Stimulated activated CD8-positive, alpha-beta memory T cell treated with anti-CD3 and anti-CD28 coated beads, Interleukin-15, amount 100 ng/mL, for 4 hours (primary cell): ENCODE measurements around the gene MGAT4A.
"Not testable (repeated sequence)": the region's sequence is repeated elsewhere in the genome, so short reads cannot be mapped to it uniquely, and the experiment has no call there.

Experiments used
- DNase-seq, 2 donors: peaks; one replicate each; pipeline ENCODE4 v3.0.0-alpha.2; 2020; ENCODE audit warnings: low read depth in 2 of 2

Gene MGAT4A

DNA sequence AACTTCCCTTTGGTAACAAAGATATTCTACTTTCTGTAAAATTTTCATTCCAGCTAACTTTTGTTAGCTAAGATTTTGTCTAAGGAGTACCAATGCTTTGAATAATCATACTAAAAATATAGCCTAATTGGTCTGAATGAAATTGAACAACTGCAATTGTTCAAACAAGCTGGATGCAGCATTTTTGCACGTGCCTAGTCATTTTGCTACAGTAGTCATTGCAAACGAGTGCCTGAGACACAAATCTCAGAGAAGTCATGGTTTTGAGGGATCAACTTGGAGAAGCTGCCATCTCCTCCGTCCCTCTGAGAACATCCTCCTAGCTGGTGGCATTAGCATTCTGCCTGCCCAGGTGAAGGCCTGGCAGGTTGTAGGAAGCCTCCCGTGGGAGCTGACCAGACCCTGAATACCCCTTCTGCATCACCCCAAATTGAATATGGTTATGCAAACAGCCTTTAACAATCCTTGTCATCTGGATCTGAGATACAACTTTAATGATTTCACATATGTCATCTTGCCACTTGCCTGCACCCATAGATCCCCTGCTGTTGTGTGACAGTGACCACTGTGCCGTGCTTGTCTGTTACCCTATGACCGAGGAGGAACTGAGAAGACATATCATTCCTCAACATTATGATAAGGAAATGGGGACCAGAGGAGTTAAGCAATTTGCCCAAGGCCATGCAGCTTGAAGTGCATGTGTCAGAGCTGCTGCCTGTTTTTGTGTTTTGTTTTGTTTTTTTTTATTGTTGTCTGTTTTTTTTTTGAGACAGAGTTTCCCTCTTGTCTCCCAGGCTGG lies 29.1 kb upstream of the MGAT4A start:
- no peak for DNase-seq

DNA sequence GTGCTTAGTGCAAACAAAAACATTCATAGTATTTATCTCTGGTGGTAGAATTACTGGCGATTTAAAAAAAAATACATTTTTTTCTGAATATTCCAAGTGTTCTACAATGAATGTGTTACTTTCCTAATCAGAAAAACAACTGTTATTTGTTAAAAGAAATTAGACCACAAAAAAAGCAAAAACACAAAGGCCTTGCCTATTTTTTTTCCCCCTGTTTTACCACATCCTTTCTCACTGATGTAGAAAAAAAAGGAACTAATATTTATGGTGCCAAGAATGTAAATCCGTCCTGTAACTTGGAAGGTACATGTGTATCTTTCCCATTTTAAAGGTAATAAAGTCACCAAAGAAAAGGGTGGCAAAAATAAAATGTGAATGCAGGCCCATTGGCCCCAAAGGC lies 28.4 kb upstream of the MGAT4A start:
- no peak for DNase-seq

DNA sequence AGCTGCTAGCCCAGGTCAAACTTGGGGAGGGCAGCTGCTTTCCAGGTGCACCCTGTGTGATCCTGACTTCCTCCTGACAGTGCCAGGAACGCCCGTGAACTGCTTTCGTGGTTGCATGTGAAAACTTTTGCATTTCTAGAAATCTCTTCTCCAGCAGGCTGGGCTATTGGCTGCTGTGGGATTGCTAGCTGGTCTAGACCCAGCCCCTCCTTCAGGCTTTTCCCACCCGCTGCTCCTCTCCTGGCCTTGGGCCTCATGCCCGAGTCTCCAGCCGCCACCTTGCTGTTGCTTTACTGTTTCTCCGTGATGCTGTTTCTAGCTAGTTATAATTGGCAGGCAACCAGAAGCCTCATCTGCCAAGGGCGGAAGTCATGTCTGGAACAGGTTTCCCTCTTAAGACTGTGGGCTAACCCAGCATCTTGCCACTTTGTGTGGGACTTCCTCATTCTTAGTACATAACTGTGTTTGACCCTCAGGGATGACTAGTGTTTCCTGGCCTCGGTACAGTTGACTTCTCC lies 27.0 kb upstream of the MGAT4A start:
- DNase-seq = no peak

DNA sequence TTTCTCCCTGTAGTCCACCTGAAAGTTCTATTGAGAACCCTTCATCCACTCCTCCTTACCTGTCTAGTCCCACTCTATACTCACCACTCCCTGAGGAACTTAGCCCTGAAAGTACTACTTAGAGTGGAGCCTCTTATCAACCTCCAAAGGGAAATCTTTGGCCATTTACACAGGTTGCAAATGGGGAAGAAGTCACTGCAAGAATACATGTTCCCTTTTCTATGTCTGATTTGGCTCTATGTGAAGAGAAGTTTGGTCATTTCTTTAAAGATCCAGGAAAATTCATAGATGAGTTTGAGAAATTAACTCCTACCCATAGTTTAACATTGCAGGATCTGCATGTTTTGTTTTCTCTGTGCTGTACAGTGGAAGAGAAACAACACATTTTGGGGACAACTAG lies 22.9 kb upstream of the MGAT4A start:
- no peak for DNase-seq

DNA sequence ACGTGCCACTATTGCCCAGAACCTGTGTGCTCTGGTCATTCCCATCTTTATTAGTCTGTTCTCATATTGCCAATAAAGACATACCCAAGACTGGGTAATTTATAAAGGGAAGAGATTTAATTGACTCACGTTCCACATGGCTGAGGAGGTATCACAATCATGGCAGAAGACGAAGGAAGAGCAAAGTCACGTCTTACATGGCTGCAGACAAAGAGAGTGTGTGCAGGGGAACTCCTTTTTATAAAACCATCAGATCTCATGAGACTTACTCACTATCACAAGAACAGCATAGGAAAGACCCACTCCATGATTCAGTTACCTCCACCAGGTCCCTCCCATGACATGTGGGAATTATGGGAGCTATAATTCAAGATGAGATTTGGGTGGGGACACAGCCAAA lies 21.8 kb upstream of the MGAT4A start:
- DNase-seq = not testable (repeated sequence)

DNA sequence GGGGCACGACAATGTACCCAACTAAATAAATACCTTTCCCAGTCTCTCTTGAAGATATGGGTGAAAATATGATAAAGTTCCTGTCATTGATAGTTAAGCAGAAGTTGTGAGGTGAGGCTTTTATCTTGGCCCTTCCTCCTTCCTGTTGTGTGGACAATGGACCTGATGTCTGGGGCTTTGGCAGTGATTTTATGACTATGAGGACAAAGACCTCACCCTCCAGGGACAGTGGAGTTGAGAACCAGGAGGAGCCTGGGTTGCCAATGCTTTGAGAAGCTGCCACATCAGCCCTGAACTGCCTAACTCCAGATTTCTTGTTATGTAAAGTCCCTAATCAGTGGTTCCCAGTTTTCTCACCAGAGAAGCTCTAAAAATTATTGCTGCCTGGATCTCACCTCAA lies 20.8 kb upstream of the MGAT4A start:
- no peak for DNase-seq

DNA sequence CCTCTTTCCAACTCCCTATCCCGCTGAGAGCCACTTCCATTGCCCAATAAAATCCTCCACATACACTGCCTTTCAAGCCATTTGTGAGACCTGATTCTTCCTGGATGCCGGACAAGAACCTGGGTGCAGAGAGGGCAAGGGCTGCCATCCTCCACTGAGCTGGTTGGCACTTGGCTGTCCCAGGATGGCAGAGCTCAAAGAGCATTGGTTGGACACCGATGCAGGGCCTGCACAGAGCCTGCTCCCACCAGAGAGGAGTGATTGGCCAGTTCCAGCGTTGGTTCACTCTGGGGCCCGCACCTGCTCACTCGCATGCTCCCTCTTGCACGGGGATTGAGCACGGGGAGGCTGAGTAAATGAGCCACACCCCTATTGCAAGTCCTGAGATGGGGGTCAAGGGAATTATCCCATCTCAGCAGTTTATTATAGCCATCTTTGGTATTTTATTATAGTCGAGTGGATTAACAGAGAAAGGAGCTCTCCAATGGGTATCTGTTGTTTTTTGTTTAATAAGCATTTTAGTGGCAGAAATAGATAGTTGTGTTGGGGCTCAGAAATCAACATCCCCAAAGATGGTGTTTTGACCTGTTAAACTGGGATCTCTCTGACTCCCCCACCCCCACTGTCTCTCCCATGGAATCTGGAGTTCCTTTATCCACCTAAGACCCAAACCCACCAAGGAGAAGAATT lies 19.8 kb upstream of the MGAT4A start:
- no peak for DNase-seq

DNA sequence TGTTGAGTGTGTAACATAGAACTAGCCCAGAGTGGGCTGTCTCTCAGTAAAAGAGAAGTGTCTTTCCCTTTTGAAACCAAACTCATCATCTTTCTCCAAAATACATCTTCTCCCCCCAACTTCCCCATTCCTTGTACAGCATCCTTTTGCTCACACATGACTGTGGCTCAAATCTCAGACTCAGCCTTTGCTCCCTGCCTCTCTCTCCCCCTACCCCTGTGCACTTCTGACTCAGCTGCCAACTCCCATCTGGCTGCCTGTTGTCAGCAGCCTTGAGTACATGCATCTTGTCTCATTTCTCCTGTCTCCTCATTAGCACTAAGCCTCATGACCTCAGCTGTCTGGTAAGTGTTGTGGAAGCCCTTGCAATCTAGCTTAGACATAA lies 18.1 kb upstream of the MGAT4A start:
- no peak for DNase-seq

DNA sequence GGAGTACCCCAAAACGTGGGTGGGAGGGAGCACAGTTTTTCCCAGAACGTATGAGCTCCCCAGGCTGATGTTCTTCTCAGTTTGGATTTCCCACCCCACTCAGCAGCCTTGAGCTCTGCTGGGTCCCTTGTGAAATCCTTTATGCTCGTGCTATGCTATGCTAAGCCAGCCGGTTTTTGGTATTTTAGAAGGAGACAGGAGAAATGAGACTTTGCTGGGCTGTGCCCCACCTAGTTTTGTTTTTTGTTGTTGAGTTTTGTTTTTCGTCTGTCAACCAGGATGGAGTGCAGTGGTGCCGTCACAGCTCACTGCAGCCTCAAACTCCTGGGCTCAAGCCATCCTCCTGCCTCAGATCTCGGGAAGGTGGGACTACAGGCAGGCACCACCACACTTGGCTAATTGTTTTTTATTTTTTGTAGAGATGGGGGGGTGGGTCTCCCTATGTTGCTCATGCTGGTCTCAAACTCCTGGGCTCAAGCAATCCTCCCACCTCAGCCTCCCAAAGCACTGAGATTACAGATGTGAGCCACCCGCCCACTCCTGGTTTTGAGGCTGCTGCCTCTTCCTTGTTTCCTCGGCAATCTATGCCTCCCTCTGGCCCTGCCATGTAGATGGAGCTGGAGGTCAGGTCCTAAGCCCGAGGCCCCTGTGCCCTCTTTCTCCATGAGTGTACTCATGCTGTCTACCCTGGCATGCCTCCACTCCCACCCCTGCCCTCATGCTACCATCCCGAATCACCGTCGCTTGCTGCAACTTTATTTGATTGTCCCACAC lies 17.5 kb upstream of the MGAT4A start:
- no peak for DNase-seq

DNA sequence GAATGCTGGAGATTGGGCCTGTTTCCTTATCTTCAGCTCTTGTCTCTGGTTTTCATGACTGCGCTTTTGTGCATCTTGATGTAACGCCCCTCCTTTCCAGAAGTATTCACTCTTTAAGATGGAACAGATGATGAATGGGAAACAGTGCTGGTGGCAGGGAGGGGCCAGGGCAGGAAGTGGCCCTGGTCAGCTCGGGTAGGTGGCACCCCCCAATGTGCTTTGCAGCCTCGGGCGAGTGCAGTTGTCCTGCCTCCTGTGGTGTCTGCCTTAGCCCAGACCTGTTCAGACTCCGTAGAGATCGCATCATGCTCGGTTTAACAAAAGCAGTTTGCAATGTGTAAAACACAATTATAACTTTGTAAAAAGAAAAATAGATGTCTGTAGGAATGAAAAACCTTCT lies 17.0 kb upstream of the MGAT4A start:
- DNase-seq = no peak

DNA sequence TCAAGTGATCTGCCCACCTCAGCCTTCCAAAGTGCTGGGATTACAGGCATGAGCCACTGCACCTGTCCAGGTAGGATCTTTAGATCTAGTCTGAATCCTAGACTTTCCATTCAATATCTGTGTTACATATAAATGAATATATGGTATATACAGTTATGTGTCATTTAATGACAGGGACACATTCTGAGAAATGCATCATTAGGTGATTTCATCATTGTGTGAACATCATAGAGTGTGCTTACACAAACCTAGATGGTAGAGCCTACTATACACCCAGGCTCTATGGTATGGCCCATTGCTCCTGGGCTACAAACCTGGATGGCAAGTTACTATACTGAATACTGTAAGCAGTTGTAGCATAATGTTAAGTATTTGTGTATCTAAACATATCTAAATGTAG lies 15.5 kb upstream of the MGAT4A start:
- no peak for DNase-seq

DNA sequence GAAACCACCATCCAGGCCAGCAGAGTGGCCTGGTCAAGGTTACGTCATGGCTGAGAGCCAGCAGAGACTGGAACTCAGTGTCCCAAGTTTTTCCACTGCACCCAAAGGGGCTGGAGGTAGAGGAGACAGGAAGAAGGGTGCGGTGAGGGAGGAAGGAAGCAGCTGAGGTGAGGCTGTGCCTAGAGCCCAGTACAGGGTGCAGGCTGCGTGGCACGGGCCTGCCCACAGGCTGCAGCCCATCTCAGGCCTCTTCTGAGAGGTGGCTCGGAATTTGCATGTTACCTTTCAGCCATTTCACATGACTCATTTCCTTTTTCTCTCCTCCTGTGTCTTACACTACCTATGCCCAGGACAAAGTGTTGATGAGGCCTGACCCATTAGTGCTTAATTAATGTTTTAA lies 13.7 kb upstream of the MGAT4A start:
- no peak for DNase-seq

DNA sequence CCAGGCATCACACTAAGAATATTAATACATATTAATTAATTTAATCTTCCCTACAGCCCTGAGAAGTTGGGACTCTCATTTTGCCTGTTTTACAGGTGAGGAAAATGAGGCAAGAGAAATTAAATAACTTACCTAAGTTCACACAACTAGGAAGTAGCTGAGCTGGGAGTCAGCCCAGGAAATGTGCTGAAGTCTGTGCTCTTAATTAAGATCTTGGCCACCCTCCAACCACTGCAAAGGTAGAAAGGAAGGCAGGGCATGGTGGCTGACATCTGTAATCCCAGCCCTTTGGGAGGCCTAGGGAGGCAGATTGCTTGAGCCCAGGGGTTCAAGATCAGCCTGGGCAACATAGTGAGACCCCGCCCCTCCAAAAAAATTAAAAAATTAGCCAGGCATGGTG lies 12.9 kb upstream of the MGAT4A start:
- no peak for DNase-seq

DNA sequence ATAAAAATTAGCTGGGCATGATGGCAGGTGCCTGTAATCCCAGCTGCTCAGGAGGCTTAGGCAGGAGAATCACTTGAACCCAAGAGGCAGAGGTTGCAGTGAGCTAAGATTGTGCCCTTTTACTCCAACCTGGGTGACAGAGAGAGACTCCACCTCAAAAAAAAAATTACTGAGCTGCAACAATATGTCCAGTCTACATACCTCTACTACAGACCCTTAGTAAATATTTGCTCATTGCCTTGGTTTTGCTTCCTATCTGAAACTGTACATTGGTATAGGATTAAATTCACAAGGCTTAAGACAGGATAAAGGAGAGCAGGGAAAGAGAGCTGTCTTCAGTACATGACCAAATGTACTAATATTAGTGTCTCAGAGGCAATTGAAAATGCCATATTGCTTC lies 8.1 kb upstream of the MGAT4A start:
- no peak for DNase-seq

DNA sequence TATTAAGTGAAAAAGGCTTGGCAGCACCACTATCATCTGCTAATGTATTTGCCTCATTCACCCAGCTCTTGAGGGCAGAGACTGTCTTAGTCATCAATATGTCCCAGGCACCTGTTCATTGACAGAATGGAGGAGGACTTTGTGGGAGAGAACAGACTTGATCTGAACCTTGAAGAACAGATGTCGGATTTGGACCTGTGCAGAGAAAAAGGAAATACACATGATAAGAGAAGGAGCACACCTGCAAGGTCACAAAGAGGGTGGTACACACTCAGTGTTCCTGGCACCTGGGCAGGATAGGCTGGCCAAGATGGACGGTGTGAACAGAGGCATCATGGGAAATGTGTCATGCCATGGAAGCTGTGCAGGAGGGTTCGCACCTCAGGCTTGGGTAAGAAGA lies 7.4 kb upstream of the MGAT4A start:
- no peak for DNase-seq

DNA sequence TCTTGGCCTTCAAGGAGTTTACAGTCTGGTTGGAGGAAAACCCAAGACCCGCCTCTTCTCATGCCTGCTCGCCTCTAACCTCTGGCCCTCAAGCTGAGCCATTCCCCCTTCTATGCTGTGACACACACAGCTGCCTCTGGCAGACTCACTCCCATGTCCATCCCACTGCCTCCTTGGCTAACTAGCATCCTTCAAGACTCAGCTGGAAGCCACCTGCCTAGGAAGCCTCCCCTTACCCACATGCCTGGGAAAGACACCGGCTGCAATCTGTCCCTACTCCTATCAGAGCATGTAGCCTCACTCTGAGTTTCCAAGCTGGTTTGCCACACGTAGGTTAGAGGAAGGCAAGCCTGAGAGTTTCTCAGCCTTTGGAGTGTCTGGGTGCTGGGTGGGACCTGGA lies 6.9 kb upstream of the MGAT4A start:
- DNase-seq = no peak

DNA sequence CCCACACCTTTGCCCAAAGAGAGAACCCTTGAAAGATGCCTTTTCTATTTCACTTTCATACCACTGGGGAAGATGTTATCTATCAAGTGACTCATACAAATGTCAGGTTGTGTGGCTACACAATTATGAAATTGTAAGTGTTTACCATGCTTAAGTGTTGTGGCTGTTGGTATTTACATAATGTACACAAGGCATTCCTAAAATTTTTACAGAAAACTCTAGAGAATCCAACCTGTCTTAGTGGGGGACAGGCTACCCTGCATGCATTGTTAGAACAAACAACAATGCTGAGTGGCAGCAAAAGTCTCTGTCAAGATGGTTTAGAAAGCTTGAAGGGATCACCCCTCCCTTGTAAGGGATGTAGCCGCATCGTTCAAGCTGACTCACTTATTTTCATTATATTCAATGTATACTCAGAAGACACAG lies 5.5 kb upstream of the MGAT4A start:
- no peak for DNase-seq

DNA sequence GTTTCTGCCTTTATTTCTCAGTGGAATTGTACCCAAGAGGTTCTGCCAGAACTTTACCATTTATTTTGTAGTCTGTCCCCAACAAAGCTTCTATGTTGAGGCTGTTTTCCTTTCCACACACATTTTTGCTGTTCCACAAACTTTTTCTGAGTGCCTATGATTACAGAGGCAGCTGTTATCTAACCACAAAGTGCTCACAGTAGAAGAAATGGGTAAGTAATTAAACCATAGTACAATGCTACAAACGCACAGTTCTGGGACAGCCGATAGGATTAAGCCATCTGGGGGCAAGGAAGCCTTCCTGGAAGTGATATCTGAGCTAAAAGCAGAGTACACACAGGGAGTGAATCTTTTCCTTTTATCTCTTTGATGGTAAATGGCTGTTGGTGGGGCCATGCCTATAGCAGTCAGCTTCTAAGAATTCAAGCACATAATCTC lies 3.9 kb upstream of the MGAT4A start:
- DNase-seq = no peak

DNA sequence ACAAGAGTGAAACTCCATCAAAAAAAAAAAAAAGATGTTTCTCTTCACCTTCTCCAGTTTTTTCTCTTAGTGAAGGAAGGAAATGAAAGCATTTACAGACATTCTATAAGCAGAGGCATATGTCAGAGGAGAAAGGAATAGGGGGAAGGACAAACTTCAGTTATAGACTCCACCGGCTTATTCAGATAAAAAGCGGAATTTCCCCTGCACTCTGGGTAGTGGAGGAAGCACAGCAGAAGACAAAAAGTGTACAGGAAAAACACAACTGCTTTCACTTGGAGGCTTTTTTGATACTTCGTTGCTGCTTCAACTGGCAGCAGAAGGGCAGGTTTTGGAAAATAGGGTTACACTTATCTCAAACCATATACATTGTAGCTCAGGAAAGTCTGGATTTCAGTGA lies 3.2 kb upstream of the MGAT4A start:
- no peak for DNase-seq

DNA sequence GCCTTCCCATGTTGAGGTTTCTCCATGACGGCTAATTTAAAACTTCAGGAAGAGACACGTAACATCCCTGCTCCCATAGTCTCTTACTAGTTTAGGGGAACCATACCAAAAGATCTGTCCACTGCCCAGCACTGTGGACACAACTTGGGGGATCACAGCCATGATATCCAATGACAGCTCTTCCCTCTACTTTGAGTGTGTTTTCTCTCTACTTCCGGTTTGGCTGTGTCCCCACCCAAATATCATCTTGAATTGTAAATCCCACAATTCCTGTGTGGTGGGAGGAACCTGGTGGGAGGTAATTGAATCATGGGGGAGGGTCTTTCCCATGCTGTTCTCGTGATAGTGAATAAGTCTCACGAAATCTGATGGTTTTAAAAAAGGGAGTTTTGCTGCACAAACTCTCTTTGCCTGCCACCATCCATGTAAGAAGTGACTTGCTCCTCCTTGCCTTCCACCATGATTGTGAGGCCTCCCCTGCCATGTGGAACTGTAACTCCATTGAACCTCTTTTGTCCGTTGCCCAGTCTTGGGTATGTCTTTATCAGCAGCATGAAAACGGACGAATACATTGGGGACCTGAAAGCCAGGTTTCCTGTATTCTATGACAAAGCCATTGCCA lies 1.6 kb upstream of the MGAT4A start:
- no peak for DNase-seq

DNA sequence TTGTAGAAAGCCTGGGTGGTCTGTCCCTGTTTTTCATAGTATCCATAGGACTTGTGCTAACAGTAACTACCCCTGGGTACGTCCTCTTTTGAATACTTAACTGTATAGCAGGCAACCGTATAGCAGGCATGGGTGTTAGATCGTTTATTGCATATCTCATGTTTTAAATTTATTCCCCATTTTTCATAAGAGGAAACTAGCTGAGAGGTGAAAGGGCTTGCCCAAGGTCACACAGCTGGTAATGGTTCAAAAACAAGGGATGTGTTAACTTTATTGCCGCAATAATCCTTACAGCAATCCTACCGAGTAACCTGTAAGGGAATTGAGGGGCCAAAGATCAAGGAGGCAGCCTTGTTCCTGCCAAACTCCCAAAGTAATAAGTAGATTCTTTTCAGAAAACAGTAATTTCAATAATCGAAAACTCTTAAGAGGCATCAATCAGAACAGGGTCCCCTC lies 990 bp upstream of the MGAT4A start:
- no peak for DNase-seq

DNA sequence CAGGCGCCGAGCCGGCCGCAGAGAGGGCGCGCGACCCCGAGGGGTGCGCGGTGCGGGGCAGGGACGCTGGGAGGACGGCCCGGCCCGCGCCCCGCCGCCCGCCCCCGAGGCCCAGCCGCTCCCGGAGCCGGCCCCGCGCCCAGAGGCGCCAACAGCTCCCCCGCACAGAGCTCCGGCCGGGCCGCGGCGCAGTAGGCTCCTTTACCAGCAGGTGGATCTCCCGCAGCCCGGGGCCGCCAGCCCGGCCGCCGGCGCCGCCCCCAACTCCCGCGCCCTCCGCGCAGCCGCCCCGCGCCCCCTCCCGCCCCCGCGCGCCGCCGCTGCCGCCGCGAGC lies 258 bp downstream of the MGAT4A start:
- no peak for DNase-seq
